LNCaP clone FGC (cell line): ENCODE results near the gene CCNL2.

ENCODE experiments used
- DNase-seq: peaks from one replicate; pipeline ENCODE4 v3.0.0-alpha.2; 2011; ENCODE audit warnings: low read depth
- H3K4me3 ChIP-seq: 2 replicates; pipeline ENCODE4 v1.5.1; 2011; ENCODE audit warnings: mild to moderate bottlenecking, low read depth, low read length, control low read depth
- CTCF ChIP-seq: IDR thresholded peaks from 2 replicates; pipeline ENCODE4 v1.5.1; 2012; ENCODE audit warnings: mild to moderate bottlenecking; ENCODE audit not compliant: control insufficient read depth, insufficient read depth; ENCODE audit errors: extremely low read depth

Gene CCNL2

GRCh38 chr1:1338278-1338677 lies 60.9 kb downstream of the CCNL2 start:
- no peak overlapping the region for H3K4me3 ChIP-seq
- DNase-seq, result no peak
- TF ChIP-seq CTCF, result no peak

DNA sequence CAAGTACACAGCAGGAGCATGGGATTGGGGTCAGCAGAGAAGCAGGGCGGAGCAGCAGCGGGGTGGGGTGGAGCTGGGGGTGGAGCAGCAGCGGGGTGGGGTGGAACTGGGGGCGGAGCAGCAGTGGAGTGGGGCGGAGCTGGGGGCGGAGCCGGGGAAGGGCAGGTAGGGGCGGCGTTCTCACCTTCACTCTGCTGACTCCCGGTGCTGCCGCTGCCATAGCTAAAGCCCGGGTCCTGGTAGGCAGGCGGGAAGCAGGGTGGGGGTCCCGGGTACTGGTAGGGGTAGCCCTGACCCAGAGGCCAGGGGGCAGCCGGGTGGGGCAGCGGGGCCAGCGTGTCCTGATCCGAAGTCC lies 61.4 kb downstream of the CCNL2 start:
- TF ChIP-seq CTCF, result no peak
- H3K4me3 ChIP-seq, result no peak overlapping the region
- DNase-seq, result no peak

DNA sequence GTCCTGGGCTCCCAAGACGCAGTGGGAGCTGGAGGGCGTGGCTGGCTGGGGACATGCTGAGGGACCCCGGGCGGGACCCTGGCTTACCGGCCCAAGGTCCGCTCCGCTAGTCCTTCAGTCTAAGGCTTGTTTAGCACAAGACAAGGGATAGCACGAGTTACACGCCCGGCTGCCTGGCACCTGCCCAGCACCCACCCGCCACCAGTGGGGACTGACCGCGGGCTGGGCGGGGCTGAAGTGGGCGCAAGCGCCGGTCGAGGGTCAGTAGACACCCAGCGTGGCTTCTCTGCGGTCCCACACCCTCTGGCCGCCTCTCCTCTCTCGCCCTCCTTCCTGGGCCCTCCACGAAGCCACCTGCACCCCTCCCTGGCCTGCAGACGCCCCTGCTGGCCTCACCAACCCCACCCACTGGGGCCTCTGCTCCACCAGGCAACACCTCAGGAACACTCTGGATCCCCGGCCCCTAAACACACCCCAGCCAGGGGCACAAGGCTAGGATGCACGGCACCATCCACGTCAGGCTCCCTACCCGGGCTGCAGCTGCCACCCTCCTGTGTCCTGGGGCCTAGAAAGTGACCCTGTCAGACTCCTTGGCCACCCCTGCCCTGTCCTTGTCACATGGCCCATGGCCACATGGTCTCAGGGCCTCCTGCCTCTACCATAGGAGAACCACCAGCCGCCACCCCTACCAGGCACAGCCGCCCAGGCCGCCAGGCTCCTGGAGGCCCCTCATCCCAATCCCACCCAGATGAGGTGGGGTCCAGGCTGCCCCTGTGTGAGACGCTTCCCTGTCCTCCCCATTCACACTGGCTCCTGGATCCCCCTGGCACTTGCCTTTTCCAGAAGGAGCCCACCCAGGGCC lies 62.0 kb downstream of the CCNL2 start:
- no peak overlapping the region for H3K4me3 ChIP-seq
- no peak for TF ChIP-seq CTCF
- DNase-seq, result no peak

DNA sequence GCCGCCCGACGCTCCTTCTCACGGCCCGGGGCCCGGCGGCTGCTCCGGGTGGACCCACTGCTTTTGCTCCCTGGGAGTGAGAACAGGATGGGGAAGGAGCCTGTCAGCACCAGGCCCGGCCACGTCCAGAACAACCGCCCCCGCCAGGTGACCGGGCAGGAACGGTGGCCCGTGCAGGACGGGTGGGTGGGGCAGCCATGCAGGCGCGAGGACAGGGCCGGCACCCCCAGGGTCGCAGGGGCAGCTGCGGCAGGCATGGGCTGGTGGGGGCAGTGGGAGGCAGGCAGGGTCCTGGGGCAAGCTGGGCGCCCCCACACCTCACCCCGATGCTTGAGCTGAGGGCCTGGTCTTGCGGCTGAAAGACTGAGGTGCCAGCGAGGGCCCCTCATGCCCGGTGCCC lies 62.7 kb downstream of the CCNL2 start:
- TF ChIP-seq CTCF, result no peak
- DNase-seq, result no peak
- H3K4me3 ChIP-seq, result no peak overlapping the region

- no peak overlapping the region for H3K4me3 ChIP-seq
- DNase-seq, result no peak
- TF ChIP-seq CTCF, result no peak
Observed at GRCh38 chr1:1335792-1336248, 63.3 kb downstream of the CCNL2 start.
